Vagina (tissue), 2 donors: ENCODE measurements around the gene TNRC6C.

Source experiments
- CTCF ChIP-seq, 3 experiments: fragments of 450-650 bp in 2 of 3; fragments of 200-600 bp in 1 of 3; sonication (generic) in 1 of 3; IDR thresholded peaks; one replicate each; pipeline ENCODE4 v1.5.1; 2017 to 2019; ENCODE audit warnings: antibody characterized with exemption in 3 of 3, mild to moderate bottlenecking in 2 of 3, moderate library complexity in 2 of 3
- POLR2AphosphoS5 ChIP-seq, 2 donors: sonication (generic); formaldehyde crosslinking; IDR thresholded peaks; one replicate each; pipeline ENCODE4 v1.9.0; 2017; ENCODE audit warnings: antibody characterized with exemption in 2 of 2, mild to moderate bottlenecking in 2 of 2, low read depth in 1 of 2; ENCODE audit not compliant: insufficient read depth in 1 of 2

- TF ChIP-seq POLR2AphosphoS5 (IDR thresholded peaks at IDR 0.05; ENCODE audit: insufficient read depth in 1 of 2, low read depth in 1 of 2) (no peak), CTCF (IDR thresholded peaks at IDR 0.05) (no peak)
These were observed 128.2 kb downstream of the TNRC6C start for GRCh38 chr17:78086740-78087139.
